Activated naive CD4-positive, alpha-beta T cell treated with anti-CD3 and anti-CD28 coated beads for 36 hours (primary cell): ENCODE data around the gene FOXL2. TPM values are rescaled to one million over a fixed set of nuclear protein-coding genes. Genes with fewer than 3 reads are reported as not detected.

Source experiments
- CTCF ChIA-PET: fragments of 350-600 bp; sonication (Branson Sonifier 250); formaldehyde crosslinking; loops from one replicate; lab custom pipeline; 2021; ENCODE audit warnings: antibody characterized with exemption; lab: Charles Lee
- DNase-seq: peaks from one replicate; pipeline ENCODE4 v3.0.0-alpha.2; 2020
- H3K27ac Mint-ChIP-seq: one replicate; pipeline ENCODE4 v1.8.0; 2021; ENCODE audit warnings: mild to moderate bottlenecking, mixed read lengths
- H3K27me3 Mint-ChIP-seq: one replicate; pipeline ENCODE4 v1.8.0; 2021; ENCODE audit warnings: low read depth, mixed read lengths
- H3K36me3 Mint-ChIP-seq: one replicate; pipeline ENCODE4 v1.8.0; 2021; ENCODE audit warnings: low read depth, mixed read lengths
- H3K4me1 Mint-ChIP-seq: one replicate; pipeline ENCODE4 v1.8.0; 2021; ENCODE audit warnings: low read depth, mixed read lengths
- H3K4me3 Mint-ChIP-seq: one replicate; pipeline ENCODE4 v1.8.0; 2021; ENCODE audit warnings: mild to moderate bottlenecking, moderate library complexity, mixed read lengths
- H3K9me3 Mint-ChIP-seq: one replicate; pipeline ENCODE4 v1.8.0; 2021; ENCODE audit warnings: mixed read lengths
- intact Hi-C: fragments of 100-400 bp; cut with micrococcal nuclease; formaldehyde crosslinking; loops from one replicate; pipeline ENCODE4 v1.15.1; 2023
- total RNA-seq, 2 experiments: library from RNA; stranded (reverse); gene quantifications; one replicate each; pipeline ENCODE4 v1.2.3, GENCODE V29; 2021

Gene FOXL2
- total RNA-seq, 2 experiments from 2014 or later, result not detected

DNA sequence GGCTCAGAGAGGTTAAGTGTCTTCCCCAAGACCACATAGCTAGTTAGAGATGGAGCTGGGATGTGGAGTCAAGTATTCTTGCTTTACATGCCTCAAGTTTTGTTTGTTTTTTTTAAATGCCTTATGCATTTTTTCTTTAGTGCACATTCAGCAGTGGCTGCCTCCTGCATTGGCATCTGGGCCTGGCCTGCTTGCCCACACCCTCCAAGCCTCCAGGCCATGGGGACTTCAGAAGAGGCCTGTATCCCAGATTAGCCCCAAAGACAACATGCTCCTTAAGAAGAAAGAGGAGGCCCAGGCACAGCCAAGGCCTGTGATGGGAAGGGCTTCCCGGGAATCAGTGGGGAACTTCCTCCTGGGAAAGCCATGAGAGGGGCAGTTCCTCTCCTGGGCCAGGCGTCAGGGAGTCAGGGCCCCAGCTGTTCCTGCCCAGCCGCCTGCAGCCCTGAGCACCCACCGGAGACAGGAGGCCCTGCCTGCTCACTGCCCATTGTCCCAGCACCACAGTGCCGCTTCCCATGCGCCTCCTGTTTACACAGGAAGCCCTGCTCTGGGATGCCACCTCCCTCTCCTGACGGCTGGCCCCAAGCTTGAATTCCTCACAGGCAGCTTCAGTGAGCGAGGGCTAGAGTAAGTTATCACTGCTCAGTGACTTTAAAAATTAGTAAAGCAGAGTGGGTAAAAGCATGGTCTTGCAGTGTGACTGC, 16.1 kb upstream of the FOXL2 start:
- intact Hi-C loops, result no loop called here
- CTCF ChIA-PET, result no interaction called here
- DNase-seq, result no peak
- Mint-ChIP-seq H3K4me1 (peaks cover 12% of the 10 kb centered on the region), H3K4me3 (no peak overlapping the region), H3K27ac (no peak overlapping the region), H3K36me3 (no peaks in the 10 kb centered on the region), H3K27me3 (peaks cover 56% of the 10 kb centered on the region), H3K9me3 (peaks cover 10% of the 10 kb centered on the region)

GRCh38 chr3:138960417-138960852, 13.5 kb upstream of the FOXL2 start:
- Mint-ChIP-seq H3K4me1 (peaks cover 12% of the 10 kb centered on the region), H3K36me3 (no peaks in the 10 kb centered on the region), H3K27me3 (peaks cover 43% of the 10 kb centered on the region), H3K27ac (no peak overlapping the region), H3K9me3 (peaks cover 5% of the 10 kb centered on the region), H3K4me3 (no peak overlapping the region)
- intact Hi-C loops, result loop anchor here (2.0 kb wide), 1 partner anchor 24 kb away; no protein-coding TSS in a partner anchor
- no peak for DNase-seq
- CTCF ChIA-PET, result interaction anchor here (0.6 to 2.3 kb wide), 5 partner anchors 8 to 533 kb away, joined by 3 to 6 read pairs (median 4); no protein-coding TSS in a partner anchor

DNA sequence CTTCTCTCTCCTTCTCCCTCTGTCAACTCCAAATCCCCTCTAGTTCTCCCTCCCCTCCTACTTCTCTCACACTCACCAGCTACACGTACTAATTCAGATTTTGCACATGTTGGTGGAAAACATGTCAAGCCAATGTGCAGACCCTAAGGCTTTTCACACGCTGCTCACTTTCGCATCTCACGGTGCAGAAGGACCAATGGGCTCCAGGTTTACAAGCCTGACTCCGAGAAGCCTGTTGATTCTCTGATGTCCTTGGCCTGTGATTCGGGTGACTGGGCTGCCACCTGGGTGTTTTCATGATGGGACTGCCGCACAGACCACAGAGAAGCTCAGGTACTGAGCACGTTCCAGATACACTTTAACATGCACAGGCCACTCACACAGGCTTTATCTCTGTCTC, 3.8 kb upstream of the FOXL2 start:
- Mint-ChIP-seq H3K27me3 (peaks cover 53% of the 10 kb centered on the region), H3K4me1 (peaks cover 16% of the 10 kb centered on the region), H3K4me3 (peak overlapping the region; percentile 19), H3K36me3 (no peaks in the 10 kb centered on the region), H3K27ac (no peak overlapping the region), H3K9me3 (no peaks in the 10 kb centered on the region)
- intact Hi-C loops, result no loop called here
- no peak for DNase-seq
- CTCF ChIA-PET, result interaction anchor here (1.0 to 2.2 kb wide), 5 partner anchors 9 to 35 kb away, joined by 3 to 8 read pairs (median 4); no protein-coding TSS in a partner anchor

GRCh38 chr3:138950006-138950644, 3.2 kb upstream of the FOXL2 start:
- intact Hi-C loops, result no loop called here
- H3K9me3 Mint-ChIP-seq, result no peaks in the 10 kb centered on the region
- peaks cover 54% of the 10 kb centered on the region for H3K27me3 Mint-ChIP-seq
- H3K4me3 Mint-ChIP-seq, result peak overlapping the region; percentile 19
- peaks cover 17% of the 10 kb centered on the region for H3K4me1 Mint-ChIP-seq
- peak; percentile 45 for DNase-seq
- no peak overlapping the region for H3K27ac Mint-ChIP-seq
- CTCF ChIA-PET, result interaction anchor here (0.5 to 2.2 kb wide), 5 partner anchors 9 to 876 kb away, joined by 3 to 8 read pairs (median 3); no protein-coding TSS in a partner anchor
- H3K36me3 Mint-ChIP-seq, result no peaks in the 10 kb centered on the region

- H3K4me1 Mint-ChIP-seq, result peaks cover 22% of the 10 kb centered on the region
- intact Hi-C loops, result loop anchor here (10.0 kb wide), 1 partner anchor 255 kb away; no protein-coding TSS in a partner anchor
- CTCF ChIA-PET, result interaction anchor here (0.5 to 1.2 kb wide), 3 partner anchors 8 to 875 kb away, joined by 3 to 5 read pairs (median 3); no protein-coding TSS in a partner anchor
- H3K27me3 Mint-ChIP-seq, result peaks cover 56% of the 10 kb centered on the region
- H3K27ac Mint-ChIP-seq, result no peak overlapping the region
- peak overlapping the region; percentile 64 for H3K4me3 Mint-ChIP-seq
- no peaks in the 10 kb centered on the region for H3K36me3 Mint-ChIP-seq
- H3K9me3 Mint-ChIP-seq, result no peaks in the 10 kb centered on the region
- DNase-seq, result no peak
Measured at GRCh38 chr3:138949445-138950005, 2.6 kb upstream of the FOXL2 start.

GRCh38 chr3:138949002-138949418, 2.1 kb upstream of the FOXL2 start:
- DNase-seq, result no peak
- H3K36me3 Mint-ChIP-seq, result no peaks in the 10 kb centered on the region
- H3K9me3 Mint-ChIP-seq, result no peaks in the 10 kb centered on the region
- intact Hi-C loops, result loop anchor here (10.0 kb wide), 1 partner anchor 256 kb away; no protein-coding TSS in a partner anchor
- H3K4me1 Mint-ChIP-seq, result peaks cover 28% of the 10 kb centered on the region
- H3K27me3 Mint-ChIP-seq, result peaks cover 60% of the 10 kb centered on the region
- H3K27ac Mint-ChIP-seq, result no peak overlapping the region
- H3K4me3 Mint-ChIP-seq, result peak overlapping the region; percentile 64
- CTCF ChIA-PET, result interaction anchor here (1.0 to 2.9 kb wide), 5 partner anchors 12 to 381 kb away, joined by 3 to 11 read pairs (median 3); no protein-coding TSS in a partner anchor

- Mint-ChIP-seq H3K4me3 (no peak overlapping the region), H3K27me3 (peaks cover 65% of the 10 kb centered on the region), H3K36me3 (no peaks in the 10 kb centered on the region), H3K27ac (no peak overlapping the region), H3K4me1 (peaks cover 31% of the 10 kb centered on the region), H3K9me3 (no peaks in the 10 kb centered on the region)
- CTCF ChIA-PET, result interaction anchor here (1.0 to 2.9 kb wide), 5 partner anchors 12 to 33 kb away, joined by 3 to 11 read pairs (median 3); no protein-coding TSS in a partner anchor
- no peak for DNase-seq
- intact Hi-C loops, result loop anchor here (10.0 kb wide), 1 partner anchor 256 kb away; no protein-coding TSS in a partner anchor
Measured at GRCh38 chr3:138948371-138949001, 1.5 kb upstream of the FOXL2 start.

DNA sequence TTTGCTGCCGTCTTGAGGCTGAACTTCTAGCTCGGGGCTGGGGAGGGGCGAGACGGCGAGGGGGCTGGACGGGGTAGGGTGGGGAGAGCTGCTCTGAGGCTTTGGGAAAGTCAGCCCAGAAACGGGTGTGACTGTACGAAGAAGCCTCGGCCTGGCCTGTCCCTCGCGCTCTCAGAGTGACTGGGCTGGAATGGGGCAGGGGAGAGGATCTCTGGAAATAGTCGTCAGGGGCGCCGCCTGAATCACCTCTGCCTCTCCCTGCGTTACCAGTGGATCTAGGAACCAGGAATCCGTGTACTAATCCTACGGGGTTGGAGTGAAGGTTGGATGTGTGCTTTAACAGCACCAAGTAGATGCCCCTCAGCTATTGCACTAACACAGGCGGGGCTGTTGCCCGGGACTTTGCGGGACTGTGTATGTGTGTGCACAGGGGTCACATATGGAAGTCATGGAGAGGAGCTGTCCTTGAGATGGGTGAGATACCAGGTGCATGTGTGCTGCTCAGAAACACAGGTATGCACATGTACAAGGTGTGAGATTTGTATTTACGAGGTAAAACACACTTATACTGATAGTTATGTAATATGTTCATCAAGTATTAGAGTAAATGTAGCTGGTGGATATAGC, 671 bp upstream of the FOXL2 start:
- Mint-ChIP-seq H3K4me3 (peak overlapping the region; percentile 67), H3K9me3 (no peaks in the 10 kb centered on the region), H3K27me3 (peaks cover 72% of the 10 kb centered on the region), H3K36me3 (no peaks in the 10 kb centered on the region), H3K27ac (no peak overlapping the region), H3K4me1 (peaks cover 32% of the 10 kb centered on the region)
- CTCF ChIA-PET, result interaction anchor here (0.7 to 2.9 kb wide), 6 partner anchors 12 to 494 kb away, joined by 3 to 11 read pairs (median 3); no protein-coding TSS in a partner anchor
- intact Hi-C loops, result loop anchor here (1.0 to 10.0 kb wide), 2 partner anchors 10 to 257 kb away; no protein-coding TSS in a partner anchor
- no peak for DNase-seq

DNA sequence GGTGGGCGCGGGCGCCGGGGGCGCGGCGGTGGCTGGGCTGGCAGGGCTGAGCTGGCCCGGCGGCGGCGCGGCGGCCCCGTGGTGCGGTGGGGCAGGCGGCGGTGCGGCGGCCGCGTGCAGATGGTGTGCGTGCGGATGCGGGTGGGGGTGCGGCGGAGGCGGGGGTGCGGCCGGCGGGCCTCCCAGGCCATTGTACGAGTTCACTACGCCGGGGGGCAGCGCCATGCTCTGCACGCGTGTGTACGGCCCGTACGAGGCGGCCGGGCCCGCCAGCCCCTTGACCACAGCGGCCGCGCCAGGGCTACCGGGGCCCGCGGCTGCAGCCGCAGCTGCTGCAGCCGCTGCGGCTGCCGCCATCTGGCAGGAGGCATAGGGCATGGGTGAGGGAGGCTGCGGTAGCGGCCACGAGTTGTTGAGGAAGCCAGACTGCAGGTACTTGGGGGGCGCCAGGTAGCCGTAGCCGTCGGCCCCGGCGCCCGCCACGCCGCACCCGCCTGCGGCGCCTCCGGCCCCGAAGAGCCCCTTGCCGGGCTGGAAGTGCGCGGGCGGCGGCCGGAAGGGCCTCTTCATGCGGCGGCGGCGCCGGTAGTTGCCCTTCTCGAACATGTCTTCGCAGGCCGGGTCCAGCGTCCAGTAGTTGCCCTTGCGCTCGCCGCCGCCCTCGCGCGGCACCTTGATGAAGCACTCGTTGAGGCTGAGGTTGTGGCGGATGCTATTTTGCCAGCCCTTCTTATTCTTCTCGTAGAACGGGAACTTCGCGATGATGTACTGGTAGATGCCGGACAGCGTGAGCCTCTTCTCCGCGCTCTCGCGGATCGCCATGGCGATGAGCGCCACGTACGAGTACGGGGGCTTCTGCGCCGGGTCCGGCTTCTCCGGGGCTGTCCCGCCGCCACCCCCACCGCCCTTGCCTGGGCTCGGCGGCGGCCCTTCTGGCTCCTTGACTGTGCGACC, 951 bp downstream of the FOXL2 start:
- Mint-ChIP-seq H3K27ac (no peak overlapping the region), H3K36me3 (no peaks in the 10 kb centered on the region), H3K27me3 (peaks cover 82% of the 10 kb centered on the region), H3K9me3 (no peaks in the 10 kb centered on the region), H3K4me1 (peaks cover 32% of the 10 kb centered on the region), H3K4me3 (peak overlapping the region; percentile 58)
- DNase-seq, result peak; percentile 43
- intact Hi-C loops, result loop anchor here (10.0 kb wide), 1 partner anchor 259 kb away; no protein-coding TSS in a partner anchor
- CTCF ChIA-PET, result interaction anchor here (1.0 to 2.9 kb wide), 3 partner anchors 10 to 23 kb away, joined by 3 to 14 read pairs (median 11); no protein-coding TSS in a partner anchor

DNA sequence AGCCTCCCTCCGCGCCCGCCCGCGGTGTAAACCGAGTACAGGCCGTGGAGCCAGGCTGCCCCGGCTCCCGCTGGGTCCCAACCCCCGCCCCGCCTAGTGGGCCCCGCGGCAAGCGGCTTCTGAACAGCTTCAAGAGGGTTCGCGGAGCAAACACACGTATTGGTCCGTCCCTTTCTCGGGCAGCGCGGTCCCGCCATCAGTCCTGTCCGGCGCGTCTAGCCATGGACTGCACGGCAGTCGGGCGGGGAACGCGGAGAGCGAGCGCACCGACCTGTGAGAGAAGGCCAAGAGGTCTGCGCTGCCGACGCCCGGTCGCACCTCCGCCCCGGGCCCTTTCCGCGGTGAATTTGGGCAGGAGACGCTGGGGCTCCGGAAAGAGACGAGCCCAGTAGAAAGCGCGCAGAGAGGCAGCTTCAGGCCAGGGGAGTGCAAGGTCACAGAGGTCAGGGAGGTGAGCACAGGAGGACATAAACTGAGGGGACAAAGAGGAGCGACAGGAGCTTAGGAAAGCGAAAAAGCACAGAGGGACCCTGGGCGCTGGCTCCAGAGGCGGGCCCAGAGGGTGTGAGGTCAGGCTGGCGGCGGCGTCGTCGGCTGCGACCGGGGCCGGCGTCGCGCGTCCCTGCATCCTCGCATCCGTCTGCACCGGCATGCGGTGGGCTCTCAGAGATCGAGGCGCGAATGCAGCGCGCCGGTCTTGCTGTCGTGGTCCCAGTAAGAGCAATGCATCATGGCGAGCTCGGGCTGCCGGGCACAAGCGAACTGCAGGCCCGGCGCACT, 1.8 kb downstream of the FOXL2 start:
- H3K4me3 Mint-ChIP-seq, result peak overlapping the region; percentile 69
- peaks cover 82% of the 10 kb centered on the region for H3K27me3 Mint-ChIP-seq
- CTCF ChIA-PET, result interaction anchor here (0.6 to 2.3 kb wide), 3 partner anchors 8 to 993 kb away, joined by 3 to 14 read pairs (median 3); no protein-coding TSS in a partner anchor
- intact Hi-C loops, result loop anchor here (1.0 to 10.0 kb wide), 2 partner anchors 9 to 260 kb away; no protein-coding TSS in a partner anchor
- DNase-seq, result peak; percentile 27
- H3K9me3 Mint-ChIP-seq, result no peaks in the 10 kb centered on the region
- H3K36me3 Mint-ChIP-seq, result no peaks in the 10 kb centered on the region
- no peak overlapping the region for H3K27ac Mint-ChIP-seq
- H3K4me1 Mint-ChIP-seq, result peaks cover 27% of the 10 kb centered on the region
